HG02571 (cell line): ENCODE measurements around the gene ATF7.

Source experiments
- ATAC-seq: cut with Tn5 transposase; IDR thresholded peaks from one replicate; pipeline ENCODE4 v1.9.1; 2021; ENCODE audit warnings: mild to moderate bottlenecking, moderate library complexity; ENCODE audit not compliant: unreplicated experiment

Gene ATF7

GRCh38 chr12:53464685-53465418 is 161.3 kb downstream of the ATF7 start:
- no peak for ATAC-seq

GRCh38 chr12:53463802-53464560 is 162.2 kb downstream of the ATF7 start:
- ATAC-seq = no peak

- ATAC-seq = no peak
Observed at GRCh38 chr12:53462935-53463334, 163.2 kb downstream of the ATF7 start.

GRCh38 chr12:53461591-53461990 is 164.6 kb downstream of the ATF7 start:
- no peak for ATAC-seq

GRCh38 chr12:53461059-53461458 is 165.1 kb downstream of the ATF7 start:
- no peak for ATAC-seq

- ATAC-seq = no peak
Observed at GRCh38 chr12:53459097-53459496, 167.1 kb downstream of the ATF7 start.
